ENCODE results near the gene PIGL. TPM values are rescaled to one million over a fixed set of nuclear protein-coding genes. Genes with fewer than 3 reads are reported as not detected.

Gene PIGL
- total RNA-seq, 1 donor from 2014 or later, result 14.8 TPM

DNA sequence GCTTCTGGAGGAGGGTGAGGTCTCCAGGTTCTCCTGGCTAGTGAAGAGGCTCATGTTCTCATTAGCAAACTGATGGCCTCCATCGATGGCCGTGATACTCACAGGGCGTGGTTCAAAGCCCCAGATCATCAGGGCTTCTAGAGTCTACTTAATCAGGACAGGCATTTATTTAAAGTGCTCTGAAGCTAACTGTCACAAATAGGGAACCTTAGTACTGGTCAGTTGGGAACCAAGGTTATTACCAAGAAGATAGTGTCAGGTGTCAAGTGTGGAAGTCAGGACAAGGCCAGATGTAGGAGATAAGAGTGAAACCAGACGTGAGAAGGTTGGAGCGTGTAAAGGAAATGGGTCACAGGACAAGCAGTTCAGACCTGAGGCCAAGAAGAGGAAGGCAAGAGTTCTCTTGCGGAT, 56.9 kb downstream of the PIGL start:
- no peak for DNase-seq (ENCODE audit: low read depth)

DNA sequence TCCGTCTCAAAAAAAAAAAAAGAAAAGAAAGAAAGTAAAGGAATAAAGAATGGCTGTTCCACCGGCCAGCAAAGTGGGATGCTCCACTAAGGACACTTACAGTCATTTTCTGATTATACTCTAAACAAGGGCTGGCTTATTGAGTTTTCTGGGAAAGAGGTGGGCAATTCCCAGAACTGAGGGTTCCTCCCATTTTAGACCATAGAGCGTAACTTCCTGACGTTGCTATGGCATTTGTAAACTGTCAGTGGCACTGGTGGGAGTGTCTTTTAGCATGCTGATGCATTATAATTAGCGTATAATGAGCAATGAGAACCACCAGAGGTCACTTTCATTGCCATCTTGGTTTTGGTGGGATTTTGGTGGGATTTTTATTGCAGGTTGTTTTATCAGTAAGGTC, 58.0 kb downstream of the PIGL start:
- DNase-seq (ENCODE audit: low read depth), result no peak

DNA sequence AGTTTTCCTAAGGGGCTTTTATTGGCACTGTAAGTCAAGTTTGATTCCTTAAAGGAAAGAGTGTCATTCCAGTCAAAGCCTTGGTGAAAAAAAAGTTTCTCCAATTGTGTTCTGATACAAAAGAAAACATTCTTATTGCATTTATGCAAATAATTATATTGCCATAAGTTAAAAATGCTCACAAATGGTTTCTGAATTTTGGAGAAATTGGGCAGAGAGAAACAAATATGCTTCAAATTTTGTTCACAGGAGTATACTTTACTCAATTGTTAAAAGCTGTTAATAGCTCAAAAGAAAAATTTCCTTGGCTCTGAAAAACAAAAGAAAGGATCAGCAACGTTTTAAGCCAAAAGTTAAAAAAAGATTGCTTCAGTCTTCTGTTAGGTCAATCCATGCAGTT, 60.2 kb downstream of the PIGL start:
- no peak for DNase-seq (ENCODE audit: low read depth)

DNA sequence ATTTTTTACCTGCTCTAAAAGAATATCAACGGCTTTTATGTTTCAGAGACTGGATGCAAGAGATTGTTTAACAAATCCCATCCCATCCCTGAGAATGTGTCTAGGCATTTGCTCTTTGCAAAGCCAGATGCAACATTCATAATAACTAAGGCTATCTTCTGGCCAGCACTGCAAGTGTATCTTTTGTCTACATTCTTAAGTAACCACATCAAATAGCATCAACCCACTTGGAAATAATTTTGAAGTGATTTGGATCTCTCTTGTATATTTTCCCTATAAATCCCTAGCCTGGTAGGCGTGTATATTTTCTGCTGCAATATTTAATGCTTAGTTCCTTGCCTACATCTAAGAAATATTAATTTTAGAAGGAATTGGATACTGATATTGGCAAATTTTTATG, 64.3 kb downstream of the PIGL start:
- DNase-seq (ENCODE audit: low read depth), result peak; percentile 25

DNA sequence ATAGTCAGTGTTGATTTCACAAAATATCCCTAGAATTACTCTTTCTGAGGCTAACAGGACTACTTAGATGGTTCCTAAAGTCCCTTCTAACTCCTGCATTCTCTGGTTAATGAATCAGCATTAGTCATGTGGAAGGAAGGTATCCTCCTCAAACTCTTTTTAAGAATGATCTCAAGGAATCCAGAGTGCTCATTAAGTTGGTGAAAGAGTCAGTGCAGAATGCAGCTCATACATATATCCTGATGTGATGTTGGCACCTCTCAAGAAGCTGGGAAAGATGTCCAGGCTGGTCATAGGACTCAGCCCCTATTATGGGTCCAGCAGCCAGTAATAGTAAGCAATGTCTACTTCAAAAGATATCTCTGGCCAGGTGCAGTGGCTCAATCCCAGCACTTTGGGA, 65.5 kb downstream of the PIGL start:
- DNase-seq (ENCODE audit: low read depth), result peak; percentile 93

DNA sequence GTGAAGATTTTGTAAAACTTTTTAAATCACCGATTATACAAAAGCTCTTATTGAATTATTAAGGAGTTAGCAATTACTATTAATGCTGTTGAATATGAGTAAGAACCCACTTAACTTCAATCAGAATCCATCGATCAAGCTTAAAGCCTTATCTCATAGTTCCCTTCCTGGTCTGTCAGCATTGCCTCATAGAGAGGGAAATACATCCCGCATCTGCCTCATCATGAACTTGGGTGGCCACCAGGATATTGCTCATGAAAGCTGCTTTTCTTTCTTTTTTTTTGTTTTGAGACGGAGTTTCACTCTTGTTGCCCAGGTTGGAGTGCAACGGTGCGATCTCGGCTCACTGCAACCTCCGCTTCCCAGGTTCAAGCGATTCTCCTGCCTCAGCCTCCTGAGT, 66.7 kb downstream of the PIGL start:
- no peak for DNase-seq (ENCODE audit: low read depth)

DNA sequence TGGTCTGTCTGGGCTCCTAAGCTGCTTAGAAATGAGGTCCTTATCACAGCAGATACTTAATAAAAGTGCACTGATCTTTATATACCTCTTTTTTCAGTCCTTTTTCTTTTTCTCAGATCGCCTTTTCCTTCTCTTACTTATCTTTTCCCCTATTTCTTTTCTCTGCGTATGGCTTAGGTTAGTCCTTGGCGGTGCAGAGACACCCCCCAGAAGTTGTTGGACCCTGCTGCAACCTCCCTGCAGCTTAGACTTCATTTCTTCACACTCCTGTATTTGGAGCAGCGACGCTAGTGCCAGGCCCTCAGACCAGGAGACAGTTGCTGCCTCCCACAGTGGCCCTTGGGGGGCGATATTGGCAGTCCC, 68.6 kb downstream of the PIGL start:
- no peak for DNase-seq (ENCODE audit: low read depth)

DNA sequence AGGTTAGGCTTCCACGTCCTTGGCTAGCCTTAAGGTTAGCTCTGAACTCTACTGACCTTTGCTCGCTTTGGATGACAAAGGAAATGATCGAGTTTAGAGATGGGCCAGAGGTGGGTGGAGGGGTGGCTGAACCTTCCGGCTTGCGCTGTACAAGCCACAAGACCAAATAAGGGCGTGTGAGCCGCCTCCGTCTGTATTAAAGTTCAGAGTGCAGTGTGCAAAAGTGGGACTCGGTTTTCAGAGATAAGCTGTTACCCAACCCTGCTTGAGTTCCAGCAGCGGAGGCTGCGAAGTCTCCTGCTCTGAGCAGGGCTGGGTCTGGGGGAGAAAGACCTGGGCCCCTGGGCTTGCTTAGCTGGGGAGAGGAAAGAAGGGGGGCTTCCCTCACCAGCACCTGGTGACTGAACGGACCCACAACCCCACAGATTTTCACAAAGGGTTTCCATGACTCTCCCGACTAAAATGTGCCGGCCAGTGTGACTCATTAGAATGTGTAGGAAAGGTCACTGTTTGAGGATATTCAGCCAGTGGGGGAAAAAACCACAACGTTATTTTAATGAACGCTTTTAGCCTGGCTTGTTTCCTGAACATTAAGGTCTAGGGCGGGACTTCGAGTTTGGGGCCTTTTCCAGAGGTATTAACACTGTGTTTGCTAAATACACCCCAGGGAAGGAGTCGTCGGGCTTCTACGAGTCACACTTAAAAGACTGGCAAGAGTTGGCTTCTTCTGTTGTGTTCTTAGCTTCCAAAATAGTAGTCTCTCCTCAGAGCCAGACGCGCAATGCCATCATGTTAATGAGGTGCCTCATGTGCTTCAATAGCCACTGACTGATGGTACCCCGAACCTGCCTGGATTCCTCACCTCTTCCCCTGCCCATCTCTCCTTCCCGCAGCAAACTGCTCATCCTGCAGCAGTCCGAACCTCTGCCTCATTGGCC, 69.3 kb downstream of the PIGL start:
- peak; percentile 98 for DNase-seq (ENCODE audit: low read depth)

DNA sequence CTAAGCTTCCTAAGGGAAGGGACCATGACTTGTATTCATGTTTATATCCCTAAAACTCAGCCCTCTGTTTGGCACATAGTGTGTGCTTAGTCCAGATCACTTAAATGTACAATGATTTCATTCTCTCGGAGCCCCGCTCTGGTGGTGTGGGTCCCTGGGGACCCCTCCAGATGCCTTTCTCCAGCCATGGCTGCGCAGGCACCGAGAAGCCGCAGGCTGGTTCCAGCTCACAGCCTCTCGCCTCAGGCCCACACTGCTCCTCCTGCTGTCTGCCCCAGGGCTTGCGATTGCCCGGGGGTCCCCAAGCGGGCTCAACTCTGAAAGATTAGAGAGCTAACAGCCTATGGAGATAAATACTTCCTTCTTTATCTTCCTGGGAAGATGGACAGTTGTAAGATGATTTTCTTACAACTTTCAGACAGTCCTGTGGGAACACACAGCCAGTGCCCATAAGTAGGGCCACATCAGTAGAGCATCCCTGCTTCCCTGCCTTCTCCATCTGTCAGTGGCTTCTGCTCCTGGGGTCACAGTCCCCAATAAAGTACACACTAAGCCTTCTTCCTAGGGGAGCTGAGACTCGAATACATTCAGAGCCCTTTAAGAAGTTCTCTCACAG, 70.0 kb downstream of the PIGL start:
- DNase-seq (ENCODE audit: low read depth), result no peak

DNA sequence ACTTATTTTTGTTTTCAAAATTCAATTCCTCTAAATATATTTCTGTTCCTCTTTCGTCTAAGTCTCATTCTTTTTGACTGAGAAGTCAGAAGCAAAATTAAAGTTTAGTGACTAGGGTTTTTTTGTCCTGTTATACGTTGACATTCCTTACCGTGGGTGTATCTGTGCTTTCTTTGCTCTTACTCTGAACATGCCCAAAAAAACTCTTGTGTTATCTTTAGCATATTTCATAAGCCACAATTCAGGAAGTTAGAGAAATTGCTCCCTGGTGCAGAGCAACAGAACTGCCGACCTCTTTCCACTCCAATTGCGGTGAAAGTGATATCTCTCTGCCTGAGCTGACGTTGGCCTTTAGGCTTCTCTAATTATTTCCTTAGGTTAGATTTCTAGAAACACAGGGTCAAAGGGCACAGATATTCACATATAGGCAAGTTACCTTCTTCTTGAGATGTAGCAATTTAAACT, 70.6 kb downstream of the PIGL start:
- peak; percentile 27 for DNase-seq (ENCODE audit: low read depth)

DNA sequence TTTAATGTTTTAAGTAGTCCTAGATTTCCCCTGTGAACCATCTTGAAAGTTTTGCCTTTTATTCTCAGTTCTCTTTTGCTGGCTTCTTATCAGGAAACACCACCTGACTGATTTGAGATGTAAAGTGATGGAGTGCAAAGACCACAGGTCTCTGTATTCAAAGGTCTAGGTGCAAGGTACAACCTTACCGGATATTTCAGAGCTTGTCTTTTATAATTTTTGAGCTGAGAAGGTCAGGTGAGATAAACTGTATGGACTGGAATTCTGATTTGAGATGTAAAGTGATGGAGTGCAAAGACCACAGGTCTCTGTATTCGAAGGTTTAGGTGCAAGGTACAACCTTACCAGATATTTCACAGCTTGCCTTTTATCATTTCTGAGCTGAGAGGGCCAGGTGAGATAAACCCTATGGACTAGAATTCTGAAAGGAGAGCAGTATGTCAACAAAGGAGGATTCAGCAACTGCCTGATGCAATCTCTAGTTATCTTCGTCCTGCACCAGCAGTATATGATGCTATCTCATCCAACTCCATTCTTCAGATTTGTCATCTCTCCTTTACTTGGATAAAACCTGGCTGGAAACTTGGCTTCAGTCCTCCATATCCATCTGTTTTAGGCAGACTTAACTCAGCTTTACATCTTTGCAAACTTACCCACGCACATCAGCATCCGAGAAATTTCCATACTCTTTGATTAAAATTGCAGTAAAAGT, 72.0 kb downstream of the PIGL start:
- DNase-seq (ENCODE audit: low read depth), result no peak

DNA sequence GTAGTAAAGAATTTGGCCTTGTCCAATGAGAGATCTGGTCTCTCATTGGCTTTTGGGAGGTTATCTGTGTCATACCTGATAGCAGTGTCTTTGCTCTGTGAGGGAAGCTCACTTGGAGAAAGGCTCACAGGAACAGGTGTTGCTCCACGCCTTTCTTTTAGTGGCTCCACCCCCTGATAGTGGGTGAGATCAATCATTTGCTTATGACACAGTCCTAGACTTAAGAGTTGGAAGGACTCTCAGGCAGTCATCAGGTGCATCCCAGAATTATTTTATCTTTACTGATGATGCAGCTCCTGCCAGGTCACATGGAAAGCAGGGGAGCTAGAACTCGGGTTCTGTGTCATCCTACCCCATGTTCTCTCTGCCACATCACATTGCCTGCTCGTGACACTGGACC, 76.9 kb downstream of the PIGL start:
- DNase-seq (ENCODE audit: low read depth), result no peak

DNA sequence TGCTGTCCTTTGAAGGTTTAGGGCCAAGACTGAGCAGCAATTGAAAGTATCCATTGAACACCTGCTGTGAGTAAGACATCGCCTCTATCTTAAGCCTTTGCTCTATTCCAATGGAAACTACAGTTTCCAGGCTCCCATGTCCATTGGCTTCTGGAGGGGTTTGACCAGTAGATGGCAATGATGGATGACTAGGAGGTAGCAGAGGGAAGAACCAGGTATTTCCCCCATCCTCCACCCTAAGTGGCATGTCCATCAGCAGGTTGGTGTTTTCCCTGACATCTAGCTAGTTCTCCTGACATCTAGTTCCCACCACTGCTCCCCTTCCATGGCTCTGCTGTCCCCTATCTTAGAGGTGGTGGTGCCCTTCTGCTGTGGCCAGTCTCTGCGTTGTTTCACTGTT, 77.5 kb downstream of the PIGL start:
- no peak for DNase-seq (ENCODE audit: low read depth)

DNA sequence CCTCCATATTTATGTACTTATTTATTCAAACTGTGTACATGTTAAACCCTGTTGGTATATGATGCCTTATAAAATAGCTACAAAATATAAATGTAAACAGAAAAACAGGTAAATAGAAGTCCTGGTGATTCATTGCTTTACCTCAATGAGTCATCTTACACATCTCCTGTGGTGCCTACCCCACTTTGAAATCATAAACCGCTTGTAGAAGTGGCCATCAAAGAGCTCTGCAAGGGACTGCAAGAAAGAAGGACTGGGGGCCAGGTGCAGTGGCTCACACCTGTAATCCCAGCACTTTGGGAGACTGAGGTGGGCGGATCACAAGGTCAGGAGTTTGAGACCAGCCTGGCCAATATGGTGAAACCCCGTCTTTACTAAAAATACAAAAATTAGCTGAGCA, 79.1 kb downstream of the PIGL start:
- DNase-seq (ENCODE audit: low read depth), result peak; percentile 34

DNA sequence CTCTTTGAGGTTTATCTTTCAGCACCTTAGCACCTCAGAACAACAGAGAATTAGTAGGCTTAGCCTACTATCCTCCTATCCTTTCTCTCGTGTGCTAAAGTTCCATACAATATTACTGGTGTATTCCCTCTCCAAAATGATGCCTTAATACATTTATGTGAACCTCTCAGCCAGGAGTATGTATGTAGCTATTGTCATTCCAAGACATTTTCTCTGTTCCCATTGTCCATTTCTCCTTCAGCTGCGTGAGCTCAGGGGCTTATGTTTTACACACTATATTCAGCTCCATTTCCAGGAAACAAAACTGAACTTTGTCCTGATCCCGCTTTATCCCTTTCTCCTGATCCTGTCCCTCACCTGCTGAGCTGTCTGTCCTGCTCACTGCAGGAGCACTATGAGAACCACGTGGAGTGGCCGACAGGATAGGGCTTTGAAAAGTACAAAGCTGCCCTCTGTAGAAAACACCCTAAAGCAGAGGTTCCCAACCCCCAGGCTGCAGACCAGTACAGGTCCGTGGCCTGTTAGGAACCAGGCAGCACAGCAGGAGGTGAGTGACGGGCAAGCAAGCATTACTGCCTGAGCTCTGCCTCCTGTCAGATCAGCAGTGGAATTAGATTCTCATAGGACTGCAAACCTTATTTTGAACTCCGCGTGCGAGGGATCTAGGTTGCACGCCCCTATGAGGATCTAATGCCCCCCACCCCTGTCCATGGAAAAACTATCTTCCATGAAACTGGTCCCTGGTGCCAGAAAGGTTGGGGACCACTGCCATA, 80.5 kb downstream of the PIGL start:
- no peak for DNase-seq (ENCODE audit: low read depth)

DNA sequence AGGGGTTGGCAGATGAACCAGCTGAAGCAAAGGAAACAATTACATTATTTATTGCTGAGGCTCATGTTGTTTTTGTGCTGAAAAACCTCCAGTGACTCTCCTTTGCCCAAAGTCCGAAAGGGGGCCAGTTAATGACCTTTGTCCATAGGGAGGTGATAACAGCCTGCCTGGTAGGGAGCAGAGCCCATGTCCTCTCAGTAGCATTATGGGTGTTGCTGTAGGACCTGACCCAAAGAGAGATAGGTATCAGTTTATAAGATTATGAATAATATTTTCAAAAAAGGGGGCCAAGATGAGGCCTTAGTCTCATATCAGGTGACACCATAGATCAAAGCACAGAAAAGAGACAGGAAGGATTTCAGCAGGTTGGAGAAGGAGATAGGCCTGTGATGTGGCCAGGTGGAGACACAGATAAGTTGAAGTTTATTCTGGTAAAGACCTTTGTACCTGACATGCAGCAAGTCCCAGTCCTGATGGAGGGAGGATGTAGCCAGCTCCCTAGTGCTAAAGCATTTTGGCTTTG, 81.2 kb downstream of the PIGL start:
- no peak for DNase-seq (ENCODE audit: low read depth)

DNA sequence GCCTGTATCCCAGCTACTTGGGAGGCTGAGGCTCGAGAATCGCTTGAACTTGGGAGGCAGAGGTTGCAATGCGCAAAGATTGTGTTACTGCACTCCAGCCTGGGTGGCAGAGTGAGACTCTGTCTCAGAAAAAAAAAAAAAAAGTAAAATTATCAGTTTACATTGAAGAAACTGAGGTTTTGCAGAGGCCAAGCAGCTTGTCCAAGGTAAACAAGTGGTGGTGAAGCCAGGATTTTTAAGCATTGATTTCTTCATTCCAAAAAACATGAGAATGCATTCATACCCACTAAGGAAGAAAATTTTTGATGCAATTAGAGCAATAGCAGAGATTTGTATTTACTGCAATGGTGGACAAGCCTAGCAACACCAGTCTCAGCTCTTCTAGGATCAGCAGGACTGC, 83.5 kb downstream of the PIGL start:
- DNase-seq (ENCODE audit: low read depth), result no peak

DNA sequence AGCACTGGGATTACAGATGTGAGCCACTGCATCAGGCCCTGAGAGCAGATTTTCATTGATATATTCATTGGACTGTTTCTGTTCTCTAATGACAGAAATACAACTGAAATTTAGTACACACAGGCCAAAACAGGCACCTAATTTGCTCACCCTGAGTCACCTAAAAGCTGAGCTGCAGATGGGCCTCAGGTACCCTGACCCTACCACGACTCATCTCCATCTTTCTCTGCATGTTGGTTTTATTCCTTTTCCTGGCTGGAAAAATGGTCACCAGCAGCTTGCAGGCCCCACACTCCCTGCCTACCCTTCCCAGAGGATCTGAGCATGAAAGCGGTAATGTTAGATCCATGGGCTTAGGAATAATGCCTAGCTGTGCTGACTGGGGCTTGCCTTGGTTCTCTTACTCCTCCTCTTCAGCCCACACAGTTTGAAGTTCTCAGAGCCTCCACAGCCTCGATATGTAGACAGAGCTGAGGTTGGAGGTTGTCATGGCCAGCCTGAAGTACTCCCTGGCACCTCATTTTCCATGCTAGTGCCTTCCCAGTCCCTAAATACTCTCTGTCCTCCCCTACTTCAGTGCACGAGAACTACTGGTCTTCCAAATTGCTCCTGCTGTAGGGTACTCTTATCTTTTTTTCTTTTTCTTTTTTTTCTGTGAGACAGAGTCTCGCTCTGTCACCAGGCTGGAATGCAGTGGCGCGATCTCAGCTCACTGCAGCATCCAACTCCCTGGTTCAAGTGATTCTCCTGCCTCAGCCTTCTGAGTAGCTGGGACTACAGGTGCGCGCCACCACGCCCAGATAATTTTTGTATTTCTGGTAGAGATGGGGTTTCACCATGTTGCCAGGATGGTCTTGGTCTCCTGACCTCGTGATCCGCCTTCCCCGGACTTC, 85.2 kb downstream of the PIGL start:
- DNase-seq (ENCODE audit: low read depth), result no peak

DNA sequence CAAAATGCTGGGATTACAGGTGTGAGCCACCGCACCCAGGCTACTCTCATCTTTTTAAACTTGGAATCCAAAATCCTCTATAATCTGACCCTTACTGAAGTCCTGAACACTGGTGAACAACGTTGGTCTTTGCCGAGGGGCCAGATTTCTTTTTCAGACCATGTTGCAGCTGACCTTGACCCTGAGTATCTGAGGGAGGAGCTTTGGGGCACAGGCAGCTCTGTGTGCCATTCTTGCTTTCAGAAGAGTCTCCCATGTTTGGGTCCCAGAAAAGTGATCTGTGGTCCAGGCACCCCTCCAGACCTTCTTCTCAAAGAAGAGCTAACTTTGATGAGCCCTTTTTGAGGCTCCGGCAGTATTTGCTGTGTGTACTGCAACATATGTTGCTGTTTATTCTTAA, 85.8 kb downstream of the PIGL start:
- no peak for DNase-seq (ENCODE audit: low read depth)

DNA sequence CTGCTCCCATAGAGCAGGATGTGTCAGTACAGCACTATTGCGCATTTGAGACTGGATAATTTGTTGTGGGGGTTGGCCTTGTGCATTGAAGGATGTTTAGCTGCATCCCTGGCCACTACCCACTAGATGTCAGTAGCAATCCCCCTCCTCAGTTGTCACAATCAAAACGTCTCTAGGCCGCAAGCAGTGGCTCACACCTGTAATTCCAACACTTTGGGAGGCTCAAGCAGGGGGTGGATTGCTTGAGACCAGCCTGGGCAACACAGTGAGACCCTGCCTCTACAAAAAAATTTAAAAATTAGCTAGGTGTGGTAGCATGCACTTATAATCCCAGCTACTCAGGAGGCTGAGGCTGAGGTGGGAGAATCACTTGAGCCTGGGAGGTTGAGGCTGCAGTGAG, 87.8 kb downstream of the PIGL start:
- peak; percentile 46 for DNase-seq (ENCODE audit: low read depth)

DNA sequence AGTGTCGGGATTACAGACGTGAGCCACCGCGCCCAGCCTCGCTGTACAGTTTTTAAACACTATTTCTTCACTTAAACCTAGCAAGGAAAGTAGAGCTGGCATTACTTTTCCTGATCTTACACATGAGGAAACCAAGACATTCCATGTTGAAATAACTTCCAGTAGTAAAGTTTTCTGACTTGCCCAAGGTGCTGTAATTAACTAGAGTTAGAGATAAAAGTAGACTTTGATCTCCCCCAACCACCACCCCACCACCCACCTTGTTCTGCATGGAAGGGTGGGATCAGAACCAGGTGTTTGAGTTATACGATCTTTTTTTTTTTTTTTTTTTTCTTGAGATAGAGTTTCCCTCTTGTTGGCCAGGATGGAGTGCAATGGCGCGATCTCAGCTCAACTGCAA, 89.2 kb downstream of the PIGL start:
- no peak for DNase-seq (ENCODE audit: low read depth)
